Left renal cortex interstitium (tissue), 4 donors: Measurements from ENCODE around the gene PIM2. TPM values are rescaled to one million over a fixed set of nuclear protein-coding genes. Genes with fewer than 3 reads are reported as not detected.

Experiments
- DNase-seq, 4 donors: peaks; one replicate each; pipeline ENCODE4 v3.0.0-alpha.2; 2013; ENCODE audit warnings: low read depth in 4 of 4, low spot score in 2 of 4, missing footprints in 1 of 4
- polyA plus RNA-seq, 4 donors: library from polyadenylated mRNA; unstranded; fragments of 120-200 nt; gene quantifications; one replicate each; pipeline ENCODE4 v1.2.1, GENCODE V29; 2013; ENCODE audit not compliant: insufficient read length in 4 of 4

PIM2 gene
- polyA plus RNA-seq, 4 donors = 5.9 to 8.8 (median 7.4) TPM

- DNase-seq = no peak
These were observed 9.0 kb downstream of the PIM2 start for GRCh38 chrX:48909703-48910294.

- DNase-seq = no peak
These were observed 10.2 kb downstream of the PIM2 start for GRCh38 chrX:48908600-48908999.

GRCh38 chrX:48905090-48905790 is 13.6 kb downstream of the PIM2 start:
- DNase-seq = no peak

GRCh38 chrX:48904626-48905025 is 14.2 kb downstream of the PIM2 start:
- no peak for DNase-seq

GRCh38 chrX:48904180-48904579 is 14.6 kb downstream of the PIM2 start:
- DNase-seq = no peak

- DNase-seq = no peak
These were observed 15.5 kb downstream of the PIM2 start for GRCh38 chrX:48903290-48903689.

GRCh38 chrX:48902776-48903175 is 16.0 kb downstream of the PIM2 start:
- no peak for DNase-seq

- DNase-seq = no peak
These were observed 16.7 kb downstream of the PIM2 start for GRCh38 chrX:48902135-48902534.

GRCh38 chrX:48901069-48901468 is 17.8 kb downstream of the PIM2 start:
- DNase-seq = no peak

GRCh38 chrX:48899078-48899410 is 19.8 kb downstream of the PIM2 start:
- DNase-seq = no peak

- peak; percentile 76 to 90 (median 88) for DNase-seq
These were observed 21.1 kb downstream of the PIM2 start, which contains the start of the genes PQBP1 and TIMM17B for GRCh38 chrX:48897625-48898306. TSS of gene PQBP1 (plus strand) at chrX:48897930. CDS start at chrX:48898510, 580 bp downstream. TSS of gene TIMM17B (minus strand) at chrX:48897768. CDS start at chrX:48897749, 19 bp downstream.

GRCh38 chrX:48897157-48897624 is 21.6 kb downstream of the PIM2 start:
- DNase-seq = peak in 1 of 4 donors; percentile 46

- no peak for DNase-seq
These were observed 22.2 kb downstream of the PIM2 start for GRCh38 chrX:48896611-48897011.

GRCh38 chrX:48894891-48895290 is 23.9 kb downstream of the PIM2 start:
- no peak for DNase-seq

- DNase-seq = no peak
These were observed 25.1 kb downstream of the PIM2 start for GRCh38 chrX:48893556-48894348.

GRCh38 chrX:48892896-48893295 is 25.9 kb downstream of the PIM2 start:
- DNase-seq = no peak

GRCh38 chrX:48891402-48892288 is 27.2 kb downstream of the PIM2 start:
- DNase-seq = peak in 2 of 4 donors; percentile 51 to 70

- no peak for DNase-seq
These were observed 27.9 kb downstream of the PIM2 start for GRCh38 chrX:48890934-48891401.

GRCh38 chrX:48890296-48890925 is 28.4 kb downstream of the PIM2 start:
- no peak for DNase-seq
